HG02759 (cell line): ENCODE measurements around the gene C11orf52.
"Not testable (repeated sequence)": the region's sequence is repeated elsewhere in the genome, so short reads cannot be mapped to it uniquely, and the experiment has no call there.

Experiments
- ATAC-seq: cut with Tn5 transposase; IDR thresholded peaks from one replicate; pipeline ENCODE4 v1.9.1; 2021; ENCODE audit warnings: mild to moderate bottlenecking, moderate library complexity; ENCODE audit not compliant: unreplicated experiment

C11orf52 gene

DNA sequence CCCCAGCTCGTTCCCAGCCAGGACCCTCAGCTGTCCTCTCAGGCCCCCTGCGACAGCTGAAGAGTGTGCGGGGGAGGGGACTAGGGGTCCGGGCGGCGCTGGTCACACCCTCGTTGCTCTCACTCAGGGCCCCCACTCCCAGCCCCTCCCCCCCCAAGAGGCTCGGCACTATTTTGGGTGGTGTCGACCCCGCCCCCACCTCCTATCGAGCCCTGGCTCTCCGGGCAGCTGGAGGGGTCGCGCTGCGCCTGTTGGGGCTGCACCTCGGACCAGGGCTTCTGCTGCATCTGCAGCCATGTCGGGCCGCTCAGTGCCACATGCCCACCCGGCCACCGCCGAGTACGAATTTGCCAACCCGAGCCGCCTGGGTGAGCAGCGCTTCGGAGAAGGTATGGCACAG, 6.2 kb upstream of the C11orf52 start, which contains the start of gene HSPB2:
TSS of gene HSPB2 (plus strand) at position 200 of the 400 bp plus-strand sequence. CDS start at position 296, 96 bp downstream.
- ATAC-seq = no peak

DNA sequence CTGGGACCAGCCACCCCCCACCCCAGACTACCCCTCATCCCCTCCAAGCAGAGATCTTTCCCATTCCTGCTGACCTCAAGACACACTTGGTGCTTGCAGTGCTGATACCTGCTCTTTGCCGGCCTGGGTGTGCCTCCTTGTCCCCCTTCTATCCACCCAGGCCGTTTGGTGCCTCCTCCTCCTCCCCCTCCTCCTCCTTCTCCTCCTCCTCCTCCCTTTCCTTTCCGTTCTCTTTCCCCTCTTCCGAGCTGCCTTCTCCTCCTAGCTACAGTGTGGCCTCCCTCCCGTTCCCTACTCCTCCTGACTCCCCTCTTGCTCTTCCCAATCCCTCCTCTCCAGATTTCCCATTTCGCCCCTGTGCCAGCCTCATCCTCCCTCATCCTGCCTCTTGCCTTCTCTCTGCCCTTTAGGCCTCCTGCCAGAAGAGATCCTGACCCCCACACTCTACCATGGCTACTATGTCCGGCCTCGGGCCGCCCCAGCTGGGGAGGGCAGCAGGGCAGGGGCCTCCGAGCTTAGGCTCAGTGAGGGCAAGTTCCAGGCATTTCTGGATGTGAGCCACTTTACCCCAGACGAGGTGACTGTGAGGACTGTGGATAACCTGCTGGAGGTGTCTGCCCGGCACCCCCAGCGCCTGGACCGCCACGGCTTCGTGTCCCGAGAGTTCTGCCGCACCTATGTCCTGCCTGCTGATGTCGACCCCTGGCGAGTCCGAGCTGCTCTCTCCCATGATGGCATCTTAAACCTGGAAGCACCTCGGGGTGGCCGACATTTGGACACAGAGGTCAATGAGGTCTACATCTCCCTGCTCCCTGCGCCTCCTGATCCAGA, 5.5 kb upstream of the C11orf52 start:
- ATAC-seq = no peak

DNA sequence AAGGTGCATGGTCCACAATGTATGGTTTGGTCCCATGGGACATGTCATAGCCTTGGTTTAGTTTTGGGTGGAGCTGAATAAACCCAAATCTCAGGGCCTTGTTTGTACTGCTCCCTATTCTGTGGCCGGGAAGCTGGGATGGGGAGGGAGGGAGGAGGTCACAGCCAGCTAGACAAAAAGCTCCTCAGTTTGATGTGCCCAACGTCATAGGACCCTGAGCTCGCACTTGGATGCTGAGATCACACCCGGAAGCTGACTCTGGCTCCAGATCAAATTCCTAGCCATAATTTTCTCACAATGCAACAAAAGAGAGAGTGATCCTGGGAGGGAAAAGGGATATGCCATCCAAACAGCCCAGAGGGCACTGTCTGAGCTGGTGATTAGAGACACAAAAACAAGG, 4.7 kb upstream of the C11orf52 start:
- ATAC-seq = no peak

DNA sequence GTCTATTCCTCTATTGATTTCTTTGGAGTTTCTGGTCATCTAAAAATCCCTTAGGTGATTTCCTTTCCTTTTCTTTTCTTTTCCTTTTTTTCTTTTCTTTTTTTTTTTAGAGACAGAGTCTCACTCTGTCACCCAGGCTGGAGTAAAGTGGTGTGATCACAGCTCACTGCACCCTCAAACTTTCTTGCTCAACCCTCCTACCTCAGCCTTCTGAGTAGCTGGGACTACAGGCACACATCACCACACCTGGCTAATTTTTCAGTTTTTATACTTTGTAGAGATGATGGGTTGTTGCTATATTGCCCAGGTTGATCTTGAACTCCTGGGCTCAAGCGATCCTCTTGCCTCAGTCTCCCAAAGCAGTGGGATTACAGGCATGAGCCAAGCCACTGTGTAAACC, 1.9 kb upstream of the C11orf52 start:
- no peak for ATAC-seq

DNA sequence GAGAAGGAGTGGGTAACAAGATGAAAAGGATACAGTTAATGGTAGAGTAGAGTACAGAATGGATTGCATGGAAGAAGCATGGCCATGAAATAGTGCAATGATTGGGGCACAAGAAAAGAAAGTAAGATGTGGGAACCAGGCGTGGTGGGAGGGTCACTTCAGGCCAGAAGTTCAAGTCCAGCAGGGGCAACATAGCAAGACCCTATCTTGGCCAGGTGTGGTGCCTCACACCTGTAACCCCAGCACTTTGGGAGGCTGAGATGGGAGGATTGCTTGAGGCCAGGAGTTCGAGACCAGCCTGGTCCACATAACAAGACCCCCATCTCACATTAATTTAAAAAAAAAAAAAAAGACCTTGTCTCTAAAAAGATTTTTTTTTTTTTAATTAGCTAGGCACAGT, 1.4 kb upstream of the C11orf52 start:
- no peak for ATAC-seq

DNA sequence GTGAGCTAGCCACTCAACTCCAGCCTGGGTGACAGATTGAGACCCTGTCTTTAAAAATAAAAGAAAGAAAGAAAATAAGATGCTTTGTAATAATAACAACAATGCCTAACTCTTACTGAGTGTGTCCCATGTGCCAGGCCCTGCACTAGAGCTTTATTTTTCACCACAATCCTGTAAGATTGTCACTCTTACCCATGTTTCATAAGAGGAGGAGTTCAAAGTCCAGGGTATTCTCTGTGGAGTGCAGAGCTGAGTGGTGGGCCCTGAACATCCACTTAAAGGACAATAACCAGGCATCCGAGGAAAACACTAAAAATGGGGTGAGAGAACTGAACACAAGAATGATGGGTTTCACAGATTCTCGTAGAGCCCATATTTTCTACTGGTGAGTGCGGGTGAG, 925 bp upstream of the C11orf52 start:
- ATAC-seq = no peak

DNA sequence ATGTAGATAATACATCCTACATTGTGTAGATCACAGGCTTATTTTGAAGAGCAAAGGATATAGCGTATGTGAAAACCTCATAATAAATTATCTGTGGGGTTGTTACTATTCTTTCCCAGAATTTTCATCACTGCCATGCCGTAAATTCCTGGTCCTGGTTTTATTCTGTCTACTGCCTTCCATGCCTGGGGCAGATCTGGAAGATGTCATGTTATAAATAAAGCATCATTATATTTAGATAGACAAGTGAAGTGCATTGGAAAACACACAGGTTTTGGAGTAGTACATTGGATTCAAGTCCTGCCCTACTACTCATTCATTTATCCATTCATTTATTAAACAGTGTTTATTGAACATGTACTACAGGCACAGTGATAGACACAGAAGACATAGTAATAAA, 2.2 kb downstream of the C11orf52 start:
- no peak for ATAC-seq

DNA sequence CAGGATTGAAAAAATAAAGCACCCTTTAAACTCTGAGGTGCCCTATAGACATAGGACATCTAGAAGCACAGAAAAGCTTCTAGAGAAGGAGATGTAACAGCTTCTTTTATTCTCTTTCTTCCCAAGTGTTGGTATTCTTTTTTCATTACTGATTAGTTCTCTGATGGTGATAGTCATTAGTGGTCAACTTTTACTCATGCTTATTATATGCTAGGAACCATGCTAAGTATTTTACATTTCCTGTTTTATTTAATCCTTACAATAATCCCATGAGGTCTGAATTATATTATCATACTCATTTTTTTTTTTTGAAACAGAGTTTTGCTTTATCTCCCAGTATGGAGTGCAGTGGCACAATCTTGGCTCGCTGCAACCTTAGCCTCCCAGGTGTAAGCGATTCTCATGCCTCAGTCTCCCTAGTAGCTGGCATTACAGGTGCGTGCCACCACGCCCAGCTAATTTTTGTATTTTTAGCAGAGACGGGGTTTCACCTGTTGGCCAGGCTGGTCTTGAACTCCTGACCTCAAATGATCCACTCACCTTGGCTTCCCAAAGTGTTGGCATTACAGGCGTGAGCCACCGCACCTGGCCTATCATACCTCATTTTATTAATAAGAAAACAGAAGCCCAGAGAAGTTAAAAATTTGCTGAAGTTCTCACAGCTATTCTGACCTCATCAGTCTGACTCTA, 3.0 kb downstream of the C11orf52 start:
- no peak for ATAC-seq

DNA sequence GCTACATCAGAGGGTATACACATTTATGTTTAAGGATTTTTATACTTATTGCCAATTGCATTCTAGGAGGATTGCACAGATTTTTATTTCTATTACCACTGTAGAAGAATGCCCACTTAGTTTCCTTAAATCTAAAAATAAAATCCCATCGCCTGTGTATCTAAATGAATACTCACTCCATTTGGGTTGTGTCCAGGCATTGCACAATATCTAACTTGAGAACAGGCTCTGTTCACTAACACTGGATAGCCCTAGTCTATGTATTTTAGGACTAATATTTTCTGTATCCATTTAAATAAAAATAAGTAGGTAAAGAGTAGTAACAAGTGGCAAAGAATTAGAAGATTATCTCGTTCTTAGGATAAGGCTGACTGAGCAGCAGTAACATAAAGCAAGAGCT, 4.1 kb downstream of the C11orf52 start:
- ATAC-seq = no peak

DNA sequence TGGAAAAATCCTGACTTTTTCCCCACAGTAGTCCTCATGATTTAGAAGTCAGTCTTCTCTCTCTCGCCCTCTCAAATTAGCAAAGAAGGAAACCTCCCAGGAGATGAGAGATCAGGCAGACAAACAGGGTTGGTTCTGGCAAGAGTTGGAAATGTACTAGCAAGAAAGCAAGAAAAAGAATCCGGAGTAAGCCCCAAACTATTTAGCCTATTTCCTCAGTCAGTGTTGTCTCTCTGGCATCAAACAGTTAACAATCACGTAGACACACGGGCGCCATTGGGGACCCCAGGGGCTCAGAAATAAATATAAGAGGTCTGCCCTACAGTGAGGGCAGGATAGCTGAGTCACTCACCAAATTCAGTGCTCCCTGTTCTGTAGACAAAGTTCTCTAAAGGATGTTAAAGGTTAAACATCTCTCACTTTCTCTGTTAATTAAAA, 4.7 kb downstream of the C11orf52 start:
- ATAC-seq = no peak

DNA sequence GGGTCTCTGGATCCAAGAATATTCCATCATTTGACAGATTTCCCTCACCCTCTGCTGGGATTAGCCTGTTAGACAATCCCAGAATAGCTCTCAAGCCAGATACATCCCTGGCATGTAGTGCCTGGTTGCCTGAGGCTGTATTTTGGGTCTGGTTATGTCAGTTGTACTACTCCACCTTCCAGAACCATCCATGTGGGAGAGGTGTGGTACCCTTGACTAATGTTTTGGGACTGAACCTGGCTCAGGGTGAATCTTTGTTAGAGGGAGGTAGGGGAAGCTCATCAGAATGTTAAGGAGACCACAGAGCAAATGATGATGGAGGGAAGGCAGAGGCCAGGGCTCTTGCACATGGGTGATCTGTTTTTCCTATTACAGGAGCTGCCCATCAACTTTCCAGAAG, 5.2 kb downstream of the C11orf52 start:
- ATAC-seq = no peak

DNA sequence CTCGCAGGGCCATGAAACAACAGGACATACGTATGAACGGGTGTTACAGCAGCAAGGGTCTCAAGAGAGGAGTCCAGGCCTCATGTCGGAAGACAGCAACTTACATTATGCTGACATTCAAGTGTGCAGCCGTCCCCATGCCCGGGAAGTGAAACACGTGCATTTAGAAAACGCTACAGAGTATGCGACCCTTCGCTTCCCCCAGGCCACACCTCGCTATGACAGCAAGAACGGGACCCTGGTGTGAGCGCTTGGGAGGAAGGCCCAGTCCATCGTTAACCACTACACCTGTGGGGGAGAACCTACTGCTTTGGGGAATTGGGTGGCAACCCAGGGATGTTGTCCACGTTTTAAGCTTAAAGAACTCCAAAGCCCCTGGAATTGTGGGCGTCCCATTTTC, 7.2 kb downstream of the C11orf52 start:
- ATAC-seq = no peak

DNA sequence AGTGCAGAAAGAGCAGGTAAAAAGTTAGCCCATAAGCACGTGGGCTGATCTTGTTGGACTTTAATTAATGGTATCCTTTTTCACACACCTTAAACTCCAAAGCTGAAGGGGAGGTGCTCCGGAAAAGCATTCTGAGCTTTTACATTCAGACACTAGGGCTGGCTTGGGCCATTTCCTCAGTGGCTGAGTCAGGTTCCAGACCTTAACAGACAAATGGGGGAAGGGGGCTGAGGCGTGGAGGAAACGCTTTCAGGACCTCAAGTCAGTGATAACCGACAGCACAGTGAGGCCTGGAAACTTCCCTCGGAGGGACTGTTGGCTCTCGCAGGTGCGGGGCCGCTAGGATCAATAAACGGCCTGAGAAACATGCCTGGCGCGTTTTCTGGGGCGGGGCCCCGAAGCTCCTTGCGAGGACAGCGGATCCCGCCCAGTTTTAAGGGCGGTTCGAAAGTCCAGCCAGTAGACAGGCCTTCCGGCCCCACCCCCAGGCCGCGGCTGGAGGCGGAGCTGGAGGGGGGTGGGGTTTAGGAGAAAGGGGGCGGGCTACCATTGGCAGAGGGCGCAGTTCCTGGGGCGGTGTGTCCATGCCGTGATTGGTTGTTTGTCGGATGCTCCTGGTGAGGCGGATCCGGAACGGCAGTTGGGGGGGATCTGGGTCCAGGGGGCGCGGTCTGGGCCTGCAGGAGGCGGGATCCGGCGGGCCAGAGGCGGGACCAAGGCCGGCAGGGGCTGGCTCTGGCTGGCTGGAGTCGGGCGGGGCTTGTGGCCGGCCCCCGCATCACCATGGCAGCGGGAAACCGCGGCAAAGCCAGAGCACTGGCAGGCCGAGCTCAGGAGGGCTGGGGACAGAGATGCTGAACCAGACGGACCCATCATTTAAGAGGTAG, 8.0 kb downstream of the C11orf52 start:
- ATAC-seq = peak; percentile 93

DNA sequence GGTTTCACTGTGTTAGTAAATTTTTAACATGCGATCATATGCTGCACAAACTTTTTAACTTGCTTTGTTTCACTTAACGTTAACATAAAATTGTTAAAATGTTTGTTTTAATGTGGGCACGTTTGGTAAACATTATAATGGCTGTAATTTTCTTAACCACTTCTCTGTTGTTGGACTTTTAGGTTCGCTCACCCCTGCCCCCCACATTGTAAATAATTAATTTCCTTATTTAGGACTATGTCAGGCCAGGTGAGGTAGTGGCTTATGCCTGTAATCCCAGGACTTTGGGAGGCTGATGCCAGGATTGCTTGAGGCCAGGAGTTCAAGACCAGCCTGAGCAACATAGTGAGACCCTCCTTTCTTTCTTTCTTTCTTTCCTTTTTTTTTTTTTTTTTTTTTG, 11.8 kb downstream of the C11orf52 start:
- no peak for ATAC-seq

DNA sequence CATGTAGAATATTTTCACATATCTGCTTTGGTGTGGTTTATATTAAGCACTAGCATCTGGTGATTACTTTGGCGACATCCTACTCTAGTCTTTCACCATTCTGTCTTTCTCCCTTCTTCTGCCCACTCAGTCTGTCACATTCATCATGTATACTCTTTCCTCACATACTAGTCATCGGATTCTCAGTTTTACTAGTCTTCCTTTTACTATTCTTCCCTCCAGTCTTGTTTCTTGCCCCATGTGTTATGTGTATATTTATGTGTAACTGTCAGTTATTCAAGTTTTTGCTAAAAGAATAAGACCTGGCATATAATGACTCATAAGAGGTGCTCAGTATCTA, 13.9 kb downstream of the C11orf52 start:
- ATAC-seq = no peak

DNA sequence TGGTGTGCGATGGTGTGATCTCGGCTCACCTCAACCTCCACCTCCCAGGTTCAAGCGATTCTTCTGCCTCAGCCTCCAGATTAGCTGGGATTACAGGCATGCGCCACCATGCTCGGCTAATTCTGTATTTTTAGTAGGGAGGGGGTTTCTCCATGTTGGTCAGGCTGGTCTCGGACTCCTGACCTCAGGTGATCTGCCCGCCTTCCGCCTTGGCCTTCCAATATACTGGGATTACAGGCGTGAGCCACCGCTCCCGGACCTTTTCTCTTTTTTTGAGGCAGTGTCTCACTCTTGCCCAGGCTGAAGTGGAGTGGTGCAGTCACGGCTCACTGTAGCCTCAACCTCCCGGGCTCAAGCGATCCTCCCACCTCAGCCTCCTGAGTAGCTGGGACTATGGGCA, 14.5 kb downstream of the C11orf52 start:
- not testable (repeated sequence) for ATAC-seq

DNA sequence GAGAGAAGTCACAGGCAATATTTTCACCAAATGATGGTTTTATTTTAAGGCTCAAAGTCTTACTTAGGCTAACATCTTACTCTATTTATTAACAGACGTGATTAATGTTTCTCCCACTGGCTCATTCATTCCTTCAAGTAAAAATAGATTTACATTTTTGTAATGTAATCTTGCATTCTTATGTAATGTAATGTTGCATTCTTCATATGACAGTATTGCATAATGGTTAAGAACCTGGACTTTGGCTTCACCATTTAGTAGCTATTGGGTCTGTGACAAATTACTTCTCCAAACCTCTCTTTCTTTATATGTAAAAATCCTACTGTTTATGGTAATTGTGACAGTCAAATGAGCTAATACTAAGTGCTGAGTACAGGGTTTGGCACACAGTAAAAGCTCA, 15.2 kb downstream of the C11orf52 start:
- no peak for ATAC-seq

DNA sequence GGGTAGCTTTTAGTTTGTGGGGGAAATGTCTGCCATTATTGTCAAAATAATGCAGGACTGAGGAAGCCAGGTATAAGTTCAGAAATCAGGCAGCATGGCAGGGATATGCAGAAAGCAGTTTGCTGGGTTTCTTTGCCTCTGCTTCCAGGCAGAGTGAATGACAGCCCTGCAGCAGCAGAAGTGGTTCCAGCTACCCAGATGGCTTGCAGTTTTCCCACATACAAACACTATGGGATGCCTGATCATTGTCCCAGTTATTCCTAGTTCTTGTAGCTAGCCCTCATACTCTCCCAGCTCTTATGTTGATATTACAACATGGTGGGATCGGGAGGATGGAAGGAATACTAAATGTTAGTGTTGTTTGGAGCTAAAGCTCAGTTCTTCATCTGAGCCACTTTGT, 15.6 kb downstream of the C11orf52 start:
- ATAC-seq = no peak

DNA sequence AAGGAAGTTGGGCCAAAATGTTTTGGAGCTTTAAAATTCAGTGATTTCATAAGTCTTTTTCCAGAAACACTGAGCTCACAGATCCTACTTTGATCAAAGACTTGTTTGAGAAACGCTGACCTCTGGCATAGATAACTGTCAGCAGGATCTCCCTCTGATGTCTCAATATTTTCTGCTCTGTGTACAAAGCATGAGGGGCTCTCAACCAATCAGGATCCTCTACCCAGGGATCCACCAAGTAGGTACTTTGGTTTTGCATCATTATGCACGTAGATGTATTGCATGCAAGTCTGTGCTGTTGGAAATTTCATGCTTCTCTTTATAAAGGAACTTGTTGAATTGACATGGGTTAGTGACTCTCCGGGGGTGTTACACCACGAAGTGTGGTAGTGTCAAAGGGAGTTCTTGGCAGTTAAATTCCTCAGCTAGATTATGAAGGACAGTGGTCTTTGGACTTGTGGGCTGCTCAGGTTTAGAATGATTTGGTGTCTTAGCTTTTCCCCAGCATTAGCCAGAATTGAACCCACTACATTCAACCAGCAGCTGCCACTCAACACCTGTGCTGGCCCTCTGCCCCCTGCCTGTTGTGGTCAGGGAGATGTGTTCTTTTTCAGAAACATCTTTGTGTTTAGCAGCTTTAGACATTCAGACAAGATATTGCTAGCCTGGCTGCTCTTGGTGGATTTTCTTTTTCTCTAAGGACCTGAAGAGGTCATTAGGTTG, 16.8 kb downstream of the C11orf52 start:
- no peak for ATAC-seq

DNA sequence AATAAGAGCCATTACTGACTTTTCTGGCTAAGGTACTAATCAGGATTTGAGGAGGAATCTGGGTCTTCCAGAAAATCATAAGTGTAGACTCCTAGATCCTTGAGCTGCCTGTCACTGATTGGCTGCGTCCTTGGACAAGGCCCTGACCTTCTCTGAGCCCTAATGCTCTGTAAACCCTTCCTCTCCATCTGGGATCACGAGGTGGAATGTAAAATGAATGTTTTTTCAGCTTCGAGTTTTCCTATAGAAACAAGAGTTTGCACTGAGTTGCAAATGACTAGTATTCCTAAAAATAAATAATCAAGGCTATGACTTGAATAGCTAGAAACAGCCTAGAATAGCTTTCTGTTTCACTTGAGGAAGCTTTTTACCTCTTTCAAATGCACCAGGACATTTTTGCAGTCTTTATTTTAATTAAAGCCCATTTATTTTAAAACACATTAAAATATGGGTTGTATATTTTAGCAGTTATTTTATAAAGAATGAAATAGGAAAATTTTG, 17.4 kb downstream of the C11orf52 start:
- no peak for ATAC-seq

DNA sequence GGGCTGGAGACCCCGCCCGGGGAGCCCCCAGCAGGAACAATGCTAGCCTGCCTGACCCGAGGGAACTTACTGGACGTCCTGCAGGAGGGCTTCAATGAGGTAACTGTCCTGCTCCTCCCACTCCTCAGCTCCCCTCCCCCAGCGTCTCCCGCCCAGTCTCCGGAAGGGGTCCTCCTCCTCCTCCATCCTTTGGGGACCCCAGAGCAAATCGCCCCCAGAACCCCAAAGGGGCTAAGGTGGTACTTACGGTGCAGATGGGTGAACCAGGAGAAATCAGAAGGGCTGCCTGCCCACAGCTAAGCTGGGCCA, 18.7 kb downstream of the C11orf52 start:
- ATAC-seq = no peak
